Osteoblast (primary cell): ENCODE measurements around the gene PDE11A. TPM values are rescaled to one million over a fixed set of nuclear protein-coding genes. Genes with fewer than 3 reads are reported as not detected.

Experiments
- DNase-seq: peaks from one replicate; pipeline ENCODE4 v3.0.0; 2011; ENCODE audit warnings: low spot score, mixed read lengths; ENCODE audit not compliant: insufficient read length; ENCODE audit errors: missing footprints
- H2AFZ ChIP-seq: 2 replicates; pipeline ENCODE4 v1.6.0; 2011; ENCODE audit warnings: mild to moderate bottlenecking, low read length
- H3K27ac ChIP-seq: 2 replicates; pipeline ENCODE4 v1.5.1; 2011; ENCODE audit warnings: mild to moderate bottlenecking, low read depth, low read length, moderate library complexity
- H3K27me3 ChIP-seq: 2 replicates; pipeline ENCODE4 v1.6.0; 2012; ENCODE audit warnings: mild to moderate bottlenecking, control low read depth, inconsistent platforms, low read length, moderate library complexity; ENCODE audit not compliant: insufficient read depth
- H3K36me3 ChIP-seq: 2 replicates; pipeline ENCODE4 v1.5.1; 2011; ENCODE audit warnings: mild to moderate bottlenecking, low read length, control low read depth, moderate library complexity; ENCODE audit not compliant: insufficient read depth
- H3K4me1 ChIP-seq: 2 replicates; pipeline ENCODE4 v1.5.1; 2011; ENCODE audit warnings: mild to moderate bottlenecking, low read length, control low read depth, moderate library complexity; ENCODE audit not compliant: insufficient read depth
- H3K4me2 ChIP-seq: 2 replicates; pipeline ENCODE4 v1.6.0; 2011; ENCODE audit warnings: mild to moderate bottlenecking, low read length; ENCODE audit not compliant: insufficient read depth
- H3K4me3 ChIP-seq: fragments of 200-600 bp; sonication (generic); 3 replicates; pipeline ENCODE4 v1.5.1; 2012; ENCODE audit warnings: mild to moderate bottlenecking, low read length, inconsistent platforms; ENCODE audit not compliant: insufficient read depth
- H3K79me2 ChIP-seq: 2 replicates; pipeline ENCODE4 v1.6.0; 2012; ENCODE audit warnings: mild to moderate bottlenecking, low read length, control low read depth, inconsistent platforms; ENCODE audit not compliant: insufficient read depth
- H3K9me3 ChIP-seq: 2 replicates; pipeline ENCODE4 v1.5.1; 2011; ENCODE audit warnings: low read depth, low read length, control low read depth
- H4K20me1 ChIP-seq: 2 replicates; pipeline ENCODE4 v1.6.0; 2012; ENCODE audit warnings: mild to moderate bottlenecking, low read length, control low read depth; ENCODE audit not compliant: insufficient read depth
- CTCF ChIP-seq: IDR thresholded peaks from 2 replicates; pipeline ENCODE4 v1.5.1; 2011; ENCODE audit warnings: mild to moderate bottlenecking, low read depth, low read length, moderate library complexity; ENCODE audit errors: extremely low read depth
- total RNA-seq: library from RNA; depleted of rRNA; stranded (reverse); fragments of >200 nt; gene quantifications from 2 replicates; pipeline ENCODE4 v1.2.3, GENCODE V29; 2012

The PDE11A gene
- total RNA-seq, 1 donor, result 0.36 TPM

GRCh38 chr2:177619986-177620385 lies 452.6 kb downstream of the PDE11A start:
- Histone ChIP-seq H3K27ac (no peak overlapping the region), H3K79me2 (no peaks in the 10 kb centered on the region), H2AFZ (peak overlapping the region; percentile 8)

GRCh38 chr2:177619461-177619860 lies 453.1 kb downstream of the PDE11A start:
- no peaks in the 10 kb centered on the region for H3K27me3 ChIP-seq
- H3K4me1 ChIP-seq, result peaks cover 7% of the 10 kb centered on the region
- H3K27ac ChIP-seq, result no peak overlapping the region
- H2AFZ ChIP-seq, result peak overlapping the region; percentile 89
- peak overlapping the region; percentile 80 for H3K4me2 ChIP-seq
- H3K36me3 ChIP-seq, result no peaks in the 10 kb centered on the region
- no peaks in the 10 kb centered on the region for H3K9me3 ChIP-seq
- H3K4me3 ChIP-seq, result peak overlapping the region; percentile 78
- H3K79me2 ChIP-seq, result no peaks in the 10 kb centered on the region
- no peak for TF ChIP-seq CTCF
- H4K20me1 ChIP-seq, result no peaks in the 10 kb centered on the region
- no peak for DNase-seq

More at GRCh38 chr2:177619986-177620385, 452.6 kb downstream of the PDE11A start:
- no peak for DNase-seq
- H3K36me3 ChIP-seq, result no peaks in the 10 kb centered on the region
- no peak overlapping the region for H3K4me2 ChIP-seq
- H3K4me3 ChIP-seq, result no peak overlapping the region
- no peaks in the 10 kb centered on the region for H3K27me3 ChIP-seq
- no peaks in the 10 kb centered on the region for H4K20me1 ChIP-seq
- no peak for TF ChIP-seq CTCF
- no peaks in the 10 kb centered on the region for H3K9me3 ChIP-seq
- peaks cover 7% of the 10 kb centered on the region for H3K4me1 ChIP-seq

- H3K4me3 ChIP-seq, result peak overlapping the region; percentile 78
- no peaks in the 10 kb centered on the region for H3K27me3 ChIP-seq
- no peaks in the 10 kb centered on the region for H4K20me1 ChIP-seq
- peak overlapping the region; percentile 97 for H3K27ac ChIP-seq
- H3K4me2 ChIP-seq, result peak overlapping the region; percentile 80
- no peaks in the 10 kb centered on the region for H3K36me3 ChIP-seq
- H2AFZ ChIP-seq, result peak overlapping the region; percentile 89
- no peak for TF ChIP-seq CTCF
- H3K79me2 ChIP-seq, result no peaks in the 10 kb centered on the region
- peaks cover 7% of the 10 kb centered on the region for H3K4me1 ChIP-seq
- H3K9me3 ChIP-seq, result no peaks in the 10 kb centered on the region
- peak; percentile 93 for DNase-seq
Measured at GRCh38 chr2:177618255-177619253, 454.0 kb downstream of the PDE11A start.

- Histone ChIP-seq H3K36me3 (no peaks in the 10 kb centered on the region), H3K4me2 (peak overlapping the region; percentile 80), H3K4me1 (peaks cover 7% of the 10 kb centered on the region), H3K4me3 (peak overlapping the region; percentile 78), H3K27me3 (no peaks in the 10 kb centered on the region), H3K27ac (peak overlapping the region; percentile 97), H3K9me3 (no peaks in the 10 kb centered on the region), H4K20me1 (no peaks in the 10 kb centered on the region), H2AFZ (peak overlapping the region; percentile 89), H3K79me2 (no peaks in the 10 kb centered on the region)
- no peak for TF ChIP-seq CTCF
- no peak for DNase-seq
Measured at GRCh38 chr2:177617849-177618248, 454.7 kb downstream of the PDE11A start.
